VCaP (cell line): ENCODE data around the gene MAPKAPK3.
A peak's percentile ranks its signal among the peaks of the same experiment; 100 is the strongest.

Experiments
- H3K27ac ChIP-seq: fragments of 450-650 bp; 2 replicates; pipeline ENCODE4 v1.5.1; 2017
- CTCF ChIP-seq: fragments of 450-650 bp; conservative IDR thresholded peaks from 2 replicates; pipeline ENCODE4 v1.5.1; 2017; ENCODE audit warnings: mild to moderate bottlenecking, moderate library complexity

Gene MAPKAPK3

DNA sequence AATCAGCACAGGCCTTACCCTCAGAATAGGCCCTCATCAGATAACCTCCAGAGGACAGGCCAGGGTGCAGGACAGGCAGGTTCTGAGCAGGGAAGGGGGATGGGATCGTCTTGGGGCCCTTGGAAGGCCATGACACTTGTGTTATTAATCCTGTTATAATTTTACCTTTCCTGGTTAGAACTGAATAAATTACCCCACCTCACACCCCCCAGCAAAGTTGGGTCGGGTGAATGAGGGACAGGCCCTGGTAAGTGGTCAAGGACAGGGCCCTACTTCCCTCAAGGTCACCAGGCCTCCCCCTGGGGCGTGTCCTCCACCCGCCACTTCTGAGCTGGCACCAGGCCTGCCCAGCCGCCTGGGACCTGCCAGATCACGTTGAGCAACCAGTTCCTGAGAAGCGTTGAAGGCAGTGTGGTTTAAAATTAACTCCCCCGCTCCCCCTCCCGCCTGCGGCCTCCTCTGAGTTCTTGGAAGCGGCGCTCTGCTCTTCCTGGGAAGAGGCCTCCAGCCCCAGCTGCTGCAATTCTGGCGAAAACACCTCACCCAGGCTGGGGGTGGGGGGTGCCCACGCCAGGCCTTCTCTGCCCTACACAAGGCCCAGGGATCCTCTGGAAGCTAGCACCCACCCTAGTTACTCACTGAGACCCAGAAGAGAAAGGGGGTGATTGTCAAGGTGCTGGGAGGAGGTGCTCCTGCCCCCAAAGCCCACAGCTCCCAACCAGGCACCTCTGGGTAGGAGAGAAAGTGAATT, 15.9 kb upstream of the MAPKAPK3 start:
- H3K27ac ChIP-seq = peak overlapping the region; percentile 100
- no peak for TF ChIP-seq CTCF

DNA sequence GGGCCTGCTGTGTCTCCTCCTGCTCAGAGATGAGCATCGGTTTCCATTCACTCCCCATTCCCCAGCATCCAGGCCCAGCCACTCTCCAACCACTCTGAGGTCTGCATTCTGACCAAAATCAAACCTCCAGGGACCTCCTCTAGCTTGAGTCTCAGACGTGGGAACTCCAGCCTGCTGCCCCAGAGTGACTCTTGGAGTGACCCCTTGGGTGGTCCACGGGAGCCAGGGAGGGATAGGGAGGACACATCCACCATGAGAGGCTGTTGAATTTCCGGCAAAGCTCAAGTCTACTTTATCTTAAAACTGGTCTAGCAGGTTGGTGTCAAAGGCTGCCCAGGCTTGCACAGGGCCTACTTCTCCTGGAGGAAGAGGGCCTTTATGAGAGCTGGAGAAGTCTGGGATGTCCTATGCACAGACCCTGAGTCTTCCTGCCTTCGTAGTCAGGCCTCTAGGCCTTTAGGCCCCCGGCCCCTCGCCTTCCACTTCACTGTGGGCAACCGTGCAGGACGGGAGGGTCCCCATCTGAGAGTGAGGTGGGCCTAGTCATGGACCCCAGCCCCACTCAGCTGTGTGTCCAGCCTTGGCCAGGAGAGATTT, 14.3 kb upstream of the MAPKAPK3 start:
- peak overlapping the region; percentile 100 for H3K27ac ChIP-seq
- TF ChIP-seq CTCF = no peak

- TF ChIP-seq CTCF = no peak
- H3K27ac ChIP-seq = peak overlapping the region; percentile 100
Observed at GRCh38 chr3:50603261-50604109, 13.5 kb upstream of the MAPKAPK3 start.

GRCh38 chr3:50604110-50604621, 12.8 kb upstream of the MAPKAPK3 start:
- peak overlapping the region; percentile 100; the same call in 1 of the 2 replicates for H3K27ac ChIP-seq
- no peak for TF ChIP-seq CTCF

GRCh38 chr3:50604628-50605588, 12.0 kb upstream of the MAPKAPK3 start:
- TF ChIP-seq CTCF = no peak
- peak overlapping the region; percentile 68 for H3K27ac ChIP-seq

DNA sequence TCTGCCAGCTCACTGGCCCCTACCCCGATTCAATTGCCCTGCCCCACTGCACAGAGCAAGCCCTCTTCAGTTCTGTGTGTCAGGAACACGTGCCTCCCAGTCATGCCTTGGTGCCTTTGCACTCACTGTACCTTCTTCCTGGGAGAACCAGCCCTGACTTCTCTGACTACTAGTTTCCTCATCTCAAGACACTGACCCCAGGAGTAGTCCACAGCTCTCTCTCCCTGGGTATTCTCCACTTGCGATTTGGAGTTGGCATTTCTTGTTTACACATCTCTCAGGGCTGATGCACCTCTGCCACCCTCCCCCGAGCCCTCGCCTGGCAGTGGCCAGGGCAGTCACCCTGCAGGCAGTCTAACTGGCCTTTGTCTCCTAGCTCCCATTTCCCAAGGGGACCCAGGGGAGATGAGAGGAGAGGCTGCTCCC, 11.0 kb upstream of the MAPKAPK3 start:
- no peak for TF ChIP-seq CTCF
- H3K27ac ChIP-seq = peak overlapping the region; percentile 68
